AG10803 (cell line): ENCODE data around the gene GALNT9.

Source experiments
- DNase-seq: peaks from one replicate; pipeline ENCODE4 v3.0.0; 2010; ENCODE audit warnings: low read depth
- H3K4me3 ChIP-seq: 2 replicates; pipeline ENCODE4 v1.5.1; 2011; ENCODE audit warnings: mild to moderate bottlenecking, low read length, control low read depth
- TF ChIP-seq, protein P1 (sequence below): conservative IDR thresholded peaks from 2 replicates; pipeline ENCODE4 v1.5.1; 2011; ENCODE audit warnings: mild to moderate bottlenecking, low read length, control low read depth, inconsistent platforms

GALNT9 gene

DNA sequence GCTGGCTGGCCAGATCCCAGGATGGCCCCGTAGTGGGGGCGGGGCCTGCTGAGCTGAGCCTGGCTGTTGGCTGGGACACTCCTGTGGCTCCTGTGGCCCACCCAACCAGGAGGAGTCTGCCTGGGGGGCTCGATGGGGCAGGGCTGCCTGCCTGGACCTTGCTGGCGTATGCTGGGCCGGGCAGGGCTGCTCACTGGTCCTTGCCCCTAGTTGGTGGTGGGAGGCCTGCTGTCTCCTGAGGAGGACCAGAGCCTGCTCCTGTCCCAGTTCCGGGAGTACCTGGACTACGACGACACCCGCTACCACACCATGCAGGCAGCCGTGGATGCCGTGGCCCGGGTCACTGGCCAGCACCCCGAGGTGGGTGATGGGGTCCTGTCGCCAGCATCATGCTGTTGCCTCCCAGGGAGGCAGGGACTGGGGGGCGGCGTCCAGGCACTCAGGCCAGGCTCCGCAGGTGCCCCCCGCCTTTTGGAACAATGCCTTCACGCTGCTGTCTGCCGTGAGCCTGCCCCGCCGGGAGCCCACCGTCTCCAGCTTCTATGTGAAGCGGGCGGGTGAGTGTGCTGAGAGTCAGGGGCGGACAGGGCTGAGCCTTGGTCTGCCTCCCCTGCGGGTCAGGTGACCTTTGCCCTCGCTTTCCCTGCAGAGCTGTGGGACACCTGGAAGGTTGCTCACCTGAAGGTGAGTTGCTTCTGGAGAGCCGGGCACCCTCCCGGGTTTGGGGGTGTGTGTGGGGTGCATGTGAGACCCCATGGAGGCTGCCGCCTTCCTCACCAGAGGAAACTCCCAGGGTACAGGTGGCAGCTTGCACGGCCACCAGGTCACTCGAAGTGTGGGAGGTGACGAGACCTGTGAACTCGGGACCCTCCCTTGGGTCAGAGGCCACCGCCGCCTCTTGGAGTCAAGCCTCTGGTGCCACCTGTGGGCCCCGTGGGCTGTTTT is 181.7 kb downstream of the GALNT9 start:
- no peak for DNase-seq
- H3K4me3 ChIP-seq, result no peak overlapping the region
- TF ChIP-seq, protein P1, sequence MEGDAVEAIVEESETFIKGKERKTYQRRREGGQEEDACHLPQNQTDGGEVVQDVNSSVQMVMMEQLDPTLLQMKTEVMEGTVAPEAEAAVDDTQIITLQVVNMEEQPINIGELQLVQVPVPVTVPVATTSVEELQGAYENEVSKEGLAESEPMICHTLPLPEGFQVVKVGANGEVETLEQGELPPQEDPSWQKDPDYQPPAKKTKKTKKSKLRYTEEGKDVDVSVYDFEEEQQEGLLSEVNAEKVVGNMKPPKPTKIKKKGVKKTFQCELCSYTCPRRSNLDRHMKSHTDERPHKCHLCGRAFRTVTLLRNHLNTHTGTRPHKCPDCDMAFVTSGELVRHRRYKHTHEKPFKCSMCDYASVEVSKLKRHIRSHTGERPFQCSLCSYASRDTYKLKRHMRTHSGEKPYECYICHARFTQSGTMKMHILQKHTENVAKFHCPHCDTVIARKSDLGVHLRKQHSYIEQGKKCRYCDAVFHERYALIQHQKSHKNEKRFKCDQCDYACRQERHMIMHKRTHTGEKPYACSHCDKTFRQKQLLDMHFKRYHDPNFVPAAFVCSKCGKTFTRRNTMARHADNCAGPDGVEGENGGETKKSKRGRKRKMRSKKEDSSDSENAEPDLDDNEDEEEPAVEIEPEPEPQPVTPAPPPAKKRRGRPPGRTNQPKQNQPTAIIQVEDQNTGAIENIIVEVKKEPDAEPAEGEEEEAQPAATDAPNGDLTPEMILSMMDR, result no peak

DNA sequence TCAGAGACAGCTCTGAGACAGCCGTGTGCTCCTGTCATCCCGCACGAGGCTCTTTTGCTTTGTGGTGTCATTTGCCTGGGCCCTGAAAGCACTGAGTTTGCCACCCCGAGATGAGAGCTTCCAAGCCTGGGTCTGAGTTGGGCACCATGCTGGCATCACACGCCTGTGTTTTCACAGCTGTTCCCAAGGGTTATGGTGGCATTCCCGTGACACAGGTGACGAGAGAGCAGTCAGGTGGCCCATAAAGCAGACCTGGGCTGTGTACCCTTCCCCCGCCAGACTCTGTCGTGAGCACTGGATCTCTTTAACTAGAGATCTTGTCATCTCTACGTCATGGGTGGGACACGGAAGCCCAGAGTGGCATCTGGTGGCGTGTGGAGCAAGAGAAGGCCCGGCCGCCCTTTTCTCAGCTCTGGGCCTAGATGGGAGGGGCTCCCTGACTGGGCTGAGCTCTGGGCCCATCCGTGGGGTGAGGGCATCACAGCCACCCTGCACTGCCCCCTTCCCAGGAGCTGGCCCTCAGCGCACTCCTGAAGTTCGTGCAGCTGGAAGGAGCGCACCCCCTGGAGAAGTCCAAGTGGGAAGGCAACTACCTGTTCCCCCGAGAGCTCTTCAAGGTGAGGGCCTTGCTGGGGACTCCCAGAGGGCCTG is 182.5 kb downstream of the GALNT9 start:
- H3K4me3 ChIP-seq, result no peak overlapping the region
- no peak for DNase-seq
- TF ChIP-seq, protein P1, result no peak
